ENCODE measurements around the gene CDH8.
"Not testable (repeated sequence)": the region's sequence is repeated elsewhere in the genome, so short reads cannot be mapped to it uniquely, and the experiment has no call there.

Gene CDH8

DNA sequence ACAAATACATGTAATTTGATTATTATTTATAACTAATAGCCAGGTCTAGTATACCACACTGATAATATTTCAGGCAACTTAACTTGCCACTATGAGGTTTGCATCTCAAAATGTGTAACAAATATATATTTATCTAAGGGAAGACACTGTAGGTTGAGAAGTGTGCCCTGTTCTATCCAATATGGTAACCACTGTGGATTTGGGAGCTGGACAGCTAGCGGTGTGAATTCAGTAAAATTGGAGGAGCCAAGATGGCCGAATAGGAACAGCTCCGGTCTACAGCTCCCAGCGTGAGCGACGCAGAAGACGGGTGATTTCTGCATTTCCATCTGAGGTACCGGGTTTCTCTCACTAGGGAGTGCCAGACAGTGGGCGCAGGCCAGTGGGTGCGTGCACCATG is 235.0 kb downstream of the CDH8 start:
- intact Hi-C loops (cut with DNase I): not testable (repeated sequence)

DNA sequence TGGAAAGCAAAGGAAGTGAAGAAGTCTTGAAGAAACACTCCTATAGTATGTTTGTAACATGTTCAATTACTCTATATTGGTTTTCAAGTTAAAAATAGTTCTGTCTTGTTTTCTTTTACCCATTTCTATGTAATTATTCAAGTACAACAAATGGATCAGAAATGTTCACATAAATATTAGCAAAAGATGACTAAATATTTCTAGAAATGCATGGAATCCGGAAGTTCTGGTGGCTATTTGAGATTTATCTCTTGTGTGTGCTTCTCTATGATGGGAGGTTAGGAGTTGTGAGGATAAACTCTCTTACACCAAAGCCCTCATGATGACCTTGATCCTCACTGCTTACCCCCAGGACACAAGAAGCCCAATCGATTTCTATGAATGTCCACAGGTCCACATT is 237.5 kb downstream of the CDH8 start:
- intact Hi-C loops (cut with DNase I): no loop called here
- no peak for DNase-seq

More for the DNA sequence above, 235.0 kb downstream of the CDH8 start:
- not testable (repeated sequence) for DNase-seq

DNA sequence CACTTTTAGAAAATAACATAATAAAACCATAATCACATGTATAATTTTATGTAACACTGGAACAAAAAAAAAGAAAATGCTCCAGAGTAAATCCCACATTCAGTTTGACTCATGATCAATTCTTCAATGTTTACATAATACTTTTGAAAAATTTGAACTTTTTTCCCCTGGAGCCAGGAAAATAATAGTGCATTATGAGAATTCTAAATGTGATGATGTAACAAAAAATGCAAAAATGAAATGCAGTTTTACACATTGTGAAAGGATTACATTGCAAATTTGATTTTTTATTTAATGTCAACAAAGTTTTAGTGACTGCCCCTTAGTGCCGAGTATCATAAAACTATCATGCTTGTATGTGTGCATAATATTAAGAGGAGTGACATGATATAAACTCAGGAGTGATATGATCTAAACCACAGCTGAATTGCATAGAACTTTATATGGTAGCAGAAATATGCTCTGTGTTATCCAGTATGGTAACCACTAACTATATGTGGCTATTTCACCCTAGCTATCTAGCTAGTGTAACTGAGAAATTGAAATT is 238.2 kb downstream of the CDH8 start:
- no peak for DNase-seq
- intact Hi-C loops (cut with DNase I): no loop called here

DNA sequence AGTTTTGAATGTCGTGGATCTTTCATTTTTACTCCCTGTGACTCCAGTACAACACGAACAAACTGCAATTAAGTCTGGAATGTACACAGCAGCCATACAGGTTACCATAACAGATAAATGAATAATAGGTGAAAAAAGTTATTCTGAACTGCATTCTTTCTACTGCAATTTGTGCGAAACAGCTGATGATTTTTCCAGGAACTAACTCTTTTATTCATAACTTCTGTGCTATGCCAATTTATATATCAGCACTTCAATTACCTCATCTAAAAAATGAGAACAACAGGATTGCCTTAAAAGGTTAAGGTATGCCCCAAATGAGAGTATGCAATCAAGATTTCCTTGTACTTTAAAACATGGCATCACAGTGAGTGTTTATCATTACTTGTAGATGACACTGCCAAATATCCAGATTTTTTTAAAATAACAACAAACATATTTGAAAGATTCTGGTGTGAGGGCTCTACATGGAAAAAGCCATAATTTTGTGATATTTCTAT is 238.9 kb downstream of the CDH8 start:
- intact Hi-C loops (cut with DNase I): no loop called here

DNA sequence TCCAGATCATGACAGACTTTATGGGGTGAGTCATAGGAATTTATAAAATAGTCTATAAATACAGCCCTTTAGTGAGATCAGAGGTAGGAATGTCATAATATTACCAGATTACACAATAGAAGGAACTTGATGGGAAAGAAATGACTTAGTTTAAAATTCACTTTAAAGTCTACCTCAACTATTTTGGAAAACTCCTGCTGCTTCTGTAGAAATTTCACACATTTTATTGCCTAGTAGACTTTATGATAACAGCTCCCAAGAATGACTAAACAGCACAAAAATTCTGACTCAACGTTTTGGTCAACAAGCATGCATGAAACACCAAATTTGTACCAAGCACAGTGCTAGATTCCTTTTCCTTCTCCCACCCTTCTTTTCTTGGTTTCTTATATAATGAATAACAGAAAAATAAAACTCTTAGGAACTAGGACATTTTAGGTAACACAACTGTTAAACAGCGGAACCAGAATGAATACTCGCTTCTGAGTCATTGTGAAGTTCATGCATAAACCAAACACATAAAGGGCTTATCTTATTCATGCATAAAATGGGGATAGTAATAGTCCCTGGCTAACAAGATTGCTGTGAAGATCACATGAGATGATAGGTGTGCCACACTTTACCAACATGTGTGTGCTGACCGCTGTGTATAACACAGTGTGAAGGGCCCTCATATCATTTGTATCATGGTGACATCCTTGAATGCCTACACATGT is 243.9 kb downstream of the CDH8 start:
- no peak for DNase-seq
- intact Hi-C loops (cut with DNase I): no loop called here

More for the DNA sequence above, 238.9 kb downstream of the CDH8 start:
- DNase-seq: no peak

DNA sequence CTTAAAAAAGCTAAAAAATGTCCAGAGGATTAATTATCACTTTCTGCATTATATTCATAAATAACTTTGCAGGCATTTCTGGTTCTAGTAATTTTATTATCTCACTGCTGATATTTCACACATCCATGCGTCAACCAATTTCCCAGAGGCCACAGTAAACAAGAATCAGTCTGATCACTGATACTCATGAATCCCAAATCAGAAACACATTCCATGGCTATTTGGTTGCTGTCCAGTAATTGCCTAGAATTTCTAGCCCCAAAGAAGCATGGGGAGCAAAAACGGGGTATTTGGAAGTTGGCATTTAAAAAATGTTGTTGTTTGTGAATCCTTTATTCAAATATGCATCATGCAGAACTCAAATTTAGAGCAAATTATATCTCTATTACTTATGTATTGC is 244.8 kb downstream of the CDH8 start:
- no peak for DNase-seq
- intact Hi-C loops (cut with DNase I): no loop called here

DNA sequence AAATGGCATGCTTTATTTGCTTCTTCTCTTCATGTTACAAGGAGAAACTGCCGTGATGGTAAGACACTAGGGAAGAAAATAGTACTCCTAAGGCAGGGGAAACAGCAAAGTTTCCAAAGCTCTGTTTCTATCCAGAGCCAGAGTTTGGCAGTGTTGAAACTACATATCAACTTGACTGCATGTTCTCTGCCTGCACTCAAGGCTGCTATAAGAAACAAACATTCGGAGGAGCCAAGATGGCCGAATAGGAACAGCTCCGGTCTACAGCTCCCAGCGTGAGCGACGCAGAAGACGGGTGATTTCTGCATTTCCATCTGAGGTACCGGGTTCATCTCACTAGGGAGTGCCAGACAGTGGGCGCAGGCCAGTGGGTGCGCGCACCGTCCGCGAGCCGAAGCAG is 254.4 kb downstream of the CDH8 start:
- DNase-seq; intact Hi-C loops (cut with DNase I): not testable (repeated sequence)

DNA sequence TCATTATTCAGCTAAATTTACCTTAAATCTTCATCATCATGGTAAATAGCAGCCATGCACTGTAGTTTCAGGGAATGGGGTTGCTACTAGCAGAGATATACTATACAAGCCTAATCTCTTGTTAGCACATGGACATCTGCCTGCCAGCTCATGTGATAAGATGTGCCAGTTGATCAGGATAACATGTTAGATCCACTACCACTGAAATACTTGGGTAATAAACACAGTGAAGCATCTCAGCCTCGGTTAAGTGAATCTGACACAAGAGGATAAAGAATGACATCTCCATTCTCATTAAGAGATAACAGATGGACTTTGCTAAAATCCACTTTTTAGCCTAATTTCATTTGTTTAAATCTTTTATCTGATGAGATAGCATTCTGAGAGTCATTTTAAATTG is 256.1 kb downstream of the CDH8 start:
- intact Hi-C loops (cut with DNase I): no loop called here
- DNase-seq: no peak

DNA sequence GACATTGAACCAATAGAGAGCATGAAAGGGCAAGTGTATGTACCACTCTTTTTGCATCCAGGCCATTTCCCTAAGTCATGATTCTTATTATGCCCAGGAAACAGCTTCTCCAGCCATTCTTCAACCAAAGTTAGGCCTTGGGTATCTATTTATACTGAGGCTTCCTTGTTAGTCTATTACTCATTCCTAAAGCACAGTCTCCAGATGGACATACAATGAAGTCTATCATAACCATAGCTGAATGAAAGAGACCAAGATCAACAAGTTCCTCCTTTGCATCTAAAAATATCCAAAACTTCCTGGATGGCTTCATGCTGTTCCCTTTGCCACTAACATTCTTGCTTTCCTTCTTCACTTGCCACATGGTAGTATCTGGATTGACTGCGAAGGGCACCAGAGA is 265.9 kb downstream of the CDH8 start:
- no peak for DNase-seq
- intact Hi-C loops (cut with DNase I): no loop called here

DNA sequence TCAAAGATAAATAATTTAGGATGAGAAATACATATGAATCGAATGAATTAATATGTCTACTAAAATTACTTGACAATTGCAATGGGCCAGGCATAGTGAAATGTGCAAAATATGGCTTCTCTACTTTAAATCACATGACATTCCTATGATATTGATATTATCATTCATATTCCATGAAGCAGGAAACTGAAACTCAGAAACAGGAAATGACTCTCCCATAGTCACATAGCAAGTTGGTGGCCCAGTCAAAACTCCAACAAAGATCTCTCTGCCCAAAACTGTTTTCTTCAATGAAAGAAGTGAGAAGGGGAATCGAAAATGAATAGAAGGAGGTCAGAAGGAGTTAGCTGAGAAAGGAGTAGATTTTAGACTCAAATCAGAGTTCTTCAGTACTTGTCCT is 272.2 kb downstream of the CDH8 start:
- no peak for DNase-seq
- intact Hi-C loops (cut with DNase I): no loop called here

DNA sequence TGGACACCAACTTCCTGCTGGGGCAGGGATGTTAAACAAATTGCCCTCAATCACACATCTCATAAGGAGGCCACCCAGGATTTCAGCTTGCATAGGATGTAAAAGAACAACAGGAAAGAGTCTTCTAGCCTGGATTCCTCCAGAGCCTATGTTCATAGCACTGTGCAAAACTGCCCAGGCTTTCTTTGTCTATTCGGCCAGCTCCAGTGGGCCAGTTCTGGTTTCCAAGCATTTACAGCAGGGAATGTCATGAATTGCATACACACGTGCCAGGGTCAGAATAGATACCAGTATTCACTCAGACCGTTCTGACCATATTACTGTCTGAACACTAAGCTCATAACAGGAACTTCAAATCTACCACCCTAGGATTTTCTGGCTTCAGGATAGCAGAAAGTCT is 273.2 kb downstream of the CDH8 start:
- intact Hi-C loops (cut with DNase I): no loop called here
- DNase-seq: peak in 2 of 10 donors; percentile 18 to 33

DNA sequence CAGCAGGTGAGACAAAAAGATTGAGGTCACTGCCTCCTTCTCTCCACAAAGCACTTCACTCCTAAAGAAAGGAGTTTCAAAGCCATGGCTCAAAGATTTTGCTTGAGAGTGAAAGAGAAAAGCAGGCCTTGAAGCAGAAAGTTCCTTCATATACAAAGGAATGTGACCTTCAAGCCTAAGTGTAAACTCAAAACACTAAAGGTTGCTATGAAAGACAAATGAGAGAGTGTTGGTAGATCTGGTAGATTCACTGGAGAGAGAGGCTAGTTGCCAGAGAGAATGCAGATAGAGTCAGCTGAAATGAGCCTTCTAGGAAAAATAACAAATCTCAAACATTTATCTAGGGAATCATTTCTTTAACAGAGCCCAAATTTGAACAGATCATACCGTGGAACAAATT is 305.2 kb downstream of the CDH8 start:
- intact Hi-C loops (cut with DNase I): no loop called here

DNA sequence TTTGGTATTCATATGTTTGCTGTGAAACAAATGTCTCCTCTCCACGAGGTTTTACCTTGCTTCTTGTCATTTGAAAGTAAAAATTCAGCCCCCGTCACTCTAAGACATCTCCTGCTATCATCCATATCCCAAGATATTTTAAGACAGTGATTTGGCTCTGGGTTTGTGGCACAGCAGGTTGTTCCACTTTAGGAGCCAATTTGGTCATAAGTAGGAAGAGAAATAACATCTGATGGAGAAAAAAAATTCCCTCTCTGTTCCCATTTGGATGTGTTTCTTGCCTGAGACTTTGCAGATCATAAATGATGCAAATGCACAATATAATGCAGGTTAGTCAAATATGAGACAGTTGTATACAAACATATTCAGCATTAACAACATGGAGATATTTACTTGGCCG is 309.5 kb downstream of the CDH8 start:
- intact Hi-C loops (cut with DNase I): no loop called here
- DNase-seq: no peak

More for the DNA sequence above, 305.2 kb downstream of the CDH8 start:
- DNase-seq: no peak

DNA sequence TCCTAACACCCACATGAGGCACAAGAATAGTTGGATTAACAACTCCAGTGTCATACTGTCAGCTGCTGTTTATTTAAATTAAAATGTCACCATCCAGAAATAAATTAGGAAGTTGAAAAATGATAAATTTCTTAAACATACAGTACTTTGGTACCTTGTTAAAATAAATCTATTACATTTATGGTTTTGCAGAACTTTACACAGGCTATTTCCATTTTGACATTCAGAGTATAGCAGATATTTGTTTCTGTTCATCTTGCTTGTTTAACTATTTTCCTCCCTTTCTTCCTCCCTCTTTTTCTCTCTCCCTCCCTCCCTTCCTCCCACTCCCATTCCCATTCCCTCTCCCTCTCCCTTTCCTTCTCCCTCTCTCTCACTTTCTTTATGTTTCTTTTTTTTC is 310.1 kb downstream of the CDH8 start:
- intact Hi-C loops (cut with DNase I): no loop called here
- no peak for DNase-seq

DNA sequence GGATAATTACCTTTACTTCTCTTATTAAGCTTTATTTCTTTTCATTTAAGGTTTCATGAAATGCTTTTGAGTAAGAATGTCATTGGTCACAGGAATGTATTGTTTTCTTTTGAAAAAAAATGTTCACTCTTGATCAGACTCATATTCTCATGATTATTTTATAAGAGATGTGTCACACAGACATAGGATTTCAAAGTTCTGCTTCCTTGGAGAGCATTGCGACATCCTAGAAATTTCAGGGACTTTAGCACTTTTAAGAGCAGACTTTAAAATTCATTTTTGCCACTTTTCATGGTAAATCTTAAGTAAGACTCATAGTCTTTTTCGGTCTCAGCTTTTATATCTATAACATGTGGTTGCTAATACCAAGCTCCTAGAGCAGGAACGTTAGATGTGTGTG is 314.7 kb downstream of the CDH8 start:
- intact Hi-C loops (cut with DNase I): no loop called here
- DNase-seq: no peak

DNA sequence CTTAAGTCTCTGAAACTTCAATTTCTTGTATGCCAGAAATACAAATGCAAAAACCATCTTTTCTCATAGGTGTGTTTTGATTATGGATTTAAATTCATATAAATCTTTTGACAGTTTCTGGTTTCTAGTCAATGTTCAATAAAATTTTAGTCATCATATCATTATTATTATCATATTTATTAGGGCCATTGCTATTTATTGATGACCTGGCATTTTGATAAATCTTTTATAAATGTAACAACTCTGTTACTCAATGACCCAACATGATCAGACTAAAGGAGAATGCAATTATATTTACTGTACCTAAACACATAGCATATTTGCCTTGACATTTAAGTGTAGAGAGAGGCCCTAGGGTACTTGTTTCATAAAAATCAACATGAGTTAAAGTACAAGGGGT is 320.8 kb downstream of the CDH8 start:
- intact Hi-C loops (cut with DNase I): no loop called here
- DNase-seq: no peak

DNA sequence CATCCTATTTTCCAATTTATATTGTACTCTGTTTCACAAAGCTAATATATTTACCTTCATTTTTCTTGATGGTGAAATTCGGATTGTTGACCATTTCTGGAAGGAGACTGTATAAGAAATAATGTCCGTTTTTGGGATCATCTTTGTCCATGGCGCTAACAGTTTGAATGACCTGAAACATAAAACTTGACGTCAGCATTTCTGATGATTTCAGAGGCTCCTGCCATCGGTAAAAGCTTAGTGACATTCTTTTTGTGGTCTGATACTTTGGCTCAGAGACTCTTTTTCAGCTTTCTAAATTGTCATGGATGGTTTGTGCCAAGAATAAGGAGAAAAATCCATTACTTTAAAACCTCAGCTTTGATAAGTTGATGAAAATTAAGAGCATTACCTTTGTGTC is 322.5 kb downstream of the CDH8 start:
- no peak for DNase-seq
- intact Hi-C loops (cut with DNase I): no loop called here

DNA sequence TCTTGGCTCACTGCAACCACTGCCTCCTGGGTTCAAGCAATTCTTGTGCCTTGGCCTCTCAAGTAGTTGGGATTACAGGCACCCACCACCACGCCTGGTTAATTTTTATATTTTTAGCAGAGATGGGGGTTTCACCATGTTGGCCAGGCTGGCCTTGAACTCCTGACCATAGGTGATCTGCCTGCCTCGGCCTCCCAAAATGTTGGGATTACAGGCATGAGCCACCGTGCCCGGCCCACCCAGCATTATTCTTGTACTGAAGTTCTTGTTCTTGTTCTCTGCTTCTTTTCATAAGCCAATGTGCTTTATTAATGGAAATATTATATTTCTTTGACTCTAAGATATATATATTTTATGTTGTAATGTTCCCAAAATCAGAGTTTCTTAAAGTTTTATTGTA is 336.6 kb downstream of the CDH8 start:
- intact Hi-C loops (cut with DNase I): not testable (repeated sequence)
- DNase-seq: peak in 1 of 10 donors; percentile 63

DNA sequence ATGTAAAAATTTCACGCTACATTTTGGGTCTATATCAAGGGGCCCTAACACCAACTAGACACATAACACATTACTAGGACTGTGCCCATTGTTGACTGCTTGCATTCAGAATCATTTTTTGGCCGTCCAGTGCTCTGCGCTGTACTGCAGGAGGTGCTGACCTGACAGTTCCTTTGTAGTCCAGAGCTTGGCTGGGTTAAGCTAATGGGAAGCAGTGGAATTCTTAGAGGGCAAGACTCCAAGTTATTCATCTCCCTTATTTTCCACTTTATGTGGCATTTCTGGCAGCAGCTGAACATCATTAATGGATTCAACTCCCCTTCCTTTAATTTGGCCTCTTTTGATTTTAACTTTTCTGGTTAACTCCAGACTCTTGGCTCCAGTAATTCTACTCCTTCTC is 351.7 kb downstream of the CDH8 start:
- intact Hi-C loops (cut with DNase I): no loop called here
- no peak for DNase-seq

DNA sequence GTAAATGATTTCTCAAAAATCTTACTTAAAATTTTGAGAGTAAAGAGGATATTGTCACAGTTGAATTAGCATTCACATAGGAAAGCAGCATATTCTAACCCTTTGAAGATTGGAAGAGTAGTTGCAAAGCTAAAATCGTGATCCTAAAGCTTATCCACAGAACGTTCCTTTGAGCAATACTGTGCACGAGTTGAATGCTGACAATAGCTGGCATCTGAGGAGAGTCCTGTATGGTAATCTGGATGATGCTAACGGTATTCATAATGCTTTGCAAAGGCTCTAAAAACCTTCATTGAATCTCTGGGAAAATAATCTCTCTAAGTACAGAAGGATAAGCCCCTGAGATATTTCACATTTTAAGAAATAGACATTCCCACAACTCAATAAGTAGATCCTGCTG is 354.6 kb downstream of the CDH8 start:
- no peak for DNase-seq
- intact Hi-C loops (cut with DNase I): no loop called here

DNA sequence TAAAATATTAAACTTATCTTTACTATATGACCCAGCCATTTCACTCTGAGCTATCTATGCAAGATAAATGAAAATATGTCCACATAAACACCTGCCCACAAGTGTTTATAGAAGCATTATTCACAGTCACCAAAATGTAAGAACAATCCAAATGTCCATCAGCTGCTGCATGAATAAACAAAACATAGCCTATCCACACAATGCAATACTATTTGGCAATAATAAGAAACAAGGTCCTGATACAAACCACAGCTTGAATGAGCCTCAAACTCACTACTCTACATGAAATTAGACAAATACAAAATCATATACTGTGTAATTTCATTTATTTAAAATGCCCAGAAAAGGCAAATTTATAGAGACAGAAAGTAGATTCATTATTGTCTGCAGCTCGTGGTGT is 355.1 kb downstream of the CDH8 start:
- no peak for DNase-seq
- intact Hi-C loops (cut with DNase I): no loop called here

DNA sequence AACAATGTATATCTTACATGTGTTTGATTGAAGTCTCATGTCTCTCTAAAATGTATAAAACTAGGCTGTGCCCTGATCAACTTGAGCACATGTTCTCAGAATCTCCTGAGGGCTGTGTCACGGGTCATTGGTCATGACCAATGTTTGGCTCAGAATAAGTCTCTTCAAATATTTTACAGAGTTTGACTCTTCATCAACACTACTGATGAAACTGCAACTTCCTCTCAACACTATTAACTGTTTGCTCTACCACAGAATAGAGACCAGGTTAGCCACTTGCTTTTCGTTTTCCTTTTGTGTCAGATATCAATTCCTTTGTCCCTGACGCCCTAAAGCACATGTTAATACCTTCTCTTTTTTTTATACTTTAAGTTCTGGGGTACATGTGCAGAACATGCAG is 358.1 kb downstream of the CDH8 start:
- no peak for DNase-seq
- intact Hi-C loops (cut with DNase I): no loop called here

DNA sequence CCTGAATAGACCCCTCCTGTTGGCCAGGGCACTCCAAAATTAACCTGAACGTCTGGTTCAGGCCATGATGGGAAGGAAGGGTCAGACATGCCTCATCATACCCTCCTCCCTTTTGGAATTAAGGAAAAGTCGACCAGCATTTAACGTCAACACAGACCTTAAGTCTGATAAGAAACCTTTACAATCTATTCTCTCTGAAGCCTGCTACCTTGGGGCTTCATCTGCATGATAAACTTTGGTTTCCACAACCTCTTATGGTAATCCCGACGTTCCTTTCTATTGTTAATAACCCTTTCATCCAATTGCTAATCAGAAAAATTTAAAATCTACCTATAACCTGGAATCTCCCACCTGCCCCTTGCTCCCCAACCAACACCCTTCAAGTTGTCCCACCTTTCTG is 358.5 kb downstream of the CDH8 start:
- no peak for DNase-seq
- intact Hi-C loops (cut with DNase I): no loop called here
